Stimulated activated CD4-positive, alpha-beta T cell treated with anti-CD3 and anti-CD28 coated beads, Interleukin-12 subunit alpha, Interleukin-12 subunit beta, amount 100 ng/mL, for 48 hours (primary cell): ENCODE results near the gene MYLK.
"Not testable (repeated sequence)": the region's sequence is repeated elsewhere in the genome, so short reads cannot be mapped to it uniquely, and the experiment has no call there.

Source experiments
- DNase-seq, 3 donors: peaks; one replicate each; pipeline ENCODE4 v3.0.0-alpha.2; 2020; ENCODE audit warnings: low read depth in 2 of 3, low spot score in 1 of 3

The MYLK gene

GRCh38 chr3:123725652-123726400 lies 158.3 kb downstream of the MYLK start:
- DNase-seq = no peak

DNA sequence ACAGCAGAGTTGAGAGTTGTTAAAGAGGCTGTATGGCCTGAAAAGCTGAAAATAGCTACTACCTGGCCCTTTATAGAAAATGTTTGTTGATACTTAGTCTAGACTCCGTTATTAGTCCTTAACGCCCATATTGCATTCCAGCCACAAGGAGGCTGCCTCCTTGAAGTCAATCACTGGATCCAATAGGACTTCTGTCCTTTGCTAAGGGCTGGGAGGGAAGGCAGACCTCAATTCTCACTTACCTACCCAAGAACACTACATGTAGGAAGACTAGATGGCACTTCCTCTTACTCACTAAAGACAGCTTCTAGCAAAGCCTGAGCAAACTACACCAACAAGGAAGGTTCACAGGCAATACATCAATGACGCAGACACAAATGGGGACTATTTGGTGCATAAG lies 159.8 kb downstream of the MYLK start:
- no peak for DNase-seq

DNA sequence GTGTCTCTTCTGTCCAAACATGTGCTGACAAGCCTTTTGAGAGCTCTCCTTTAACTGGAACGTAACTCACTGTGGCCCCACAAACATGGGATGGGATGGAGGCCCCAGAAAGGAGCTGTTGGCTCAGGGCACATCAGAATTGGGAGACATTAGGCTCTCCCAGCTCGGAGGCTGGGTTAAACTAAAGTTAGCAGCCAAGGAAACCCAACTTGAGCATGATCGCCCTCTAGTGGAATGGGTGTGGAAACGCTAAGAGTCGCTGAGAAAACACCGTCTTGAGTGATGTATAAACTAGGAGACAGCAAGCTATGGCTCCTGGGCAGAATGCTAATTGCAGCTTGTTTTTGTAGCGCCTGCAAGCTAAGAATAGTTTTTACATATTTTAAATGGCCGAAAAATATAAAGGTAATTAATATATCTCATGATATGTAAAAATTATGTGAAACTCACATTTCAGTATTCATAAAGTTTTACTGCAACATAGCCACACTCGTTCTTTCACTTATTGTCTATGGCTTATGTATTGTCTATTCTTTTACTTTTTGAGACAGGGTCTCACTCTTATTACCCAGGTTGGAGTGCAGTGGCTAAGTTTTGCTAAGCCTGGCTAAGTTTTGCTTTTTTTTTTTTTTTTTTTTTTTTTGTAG lies 160.5 kb downstream of the MYLK start:
- peak; percentile 12 to 68 (median 20) for DNase-seq

- no peak for DNase-seq
These were observed 161.1 kb downstream of the MYLK start for GRCh38 chr3:123723070-123723469.

DNA sequence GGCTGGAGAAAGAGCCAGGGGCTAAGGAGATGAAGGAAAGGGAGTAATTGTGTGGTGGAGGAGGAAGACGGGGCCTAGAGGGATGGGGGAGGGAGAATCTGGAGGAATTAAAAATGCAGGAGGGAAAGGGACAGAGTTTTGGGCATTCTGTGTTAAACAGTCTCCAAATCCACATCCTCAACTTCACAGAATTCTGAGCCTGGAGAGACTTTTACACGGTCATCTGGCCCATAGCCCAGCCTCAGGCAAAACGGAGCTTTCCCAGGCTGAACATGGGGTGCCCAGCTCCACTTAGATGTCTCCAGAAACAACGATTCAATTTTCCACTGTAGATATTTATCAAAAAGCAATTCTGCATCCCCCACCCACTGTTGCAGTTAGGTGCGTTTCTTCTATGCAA lies 161.7 kb downstream of the MYLK start:
- no peak for DNase-seq

DNA sequence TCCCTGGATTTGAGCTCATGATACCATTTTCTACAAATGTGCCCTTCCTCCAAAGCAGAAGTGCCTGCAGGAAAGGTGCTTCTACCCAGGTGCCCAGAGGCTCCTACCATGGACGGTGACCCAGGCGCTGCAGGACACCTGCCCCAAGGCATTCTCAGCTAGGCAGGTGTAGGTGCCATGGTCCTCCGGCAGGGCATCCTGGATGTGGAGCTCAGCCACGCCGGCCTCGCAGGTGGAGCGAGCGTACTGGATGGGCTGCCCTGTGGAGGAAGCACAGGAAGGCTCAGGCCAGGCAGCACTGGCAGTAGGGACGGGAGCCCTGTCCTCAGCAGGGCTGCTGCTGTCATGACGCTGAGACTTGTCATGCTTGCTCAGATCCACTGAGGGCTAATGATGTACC lies 162.1 kb downstream of the MYLK start:
- DNase-seq = no peak

GRCh38 chr3:123721095-123721689 lies 162.9 kb downstream of the MYLK start:
- DNase-seq = not testable (repeated sequence)

DNA sequence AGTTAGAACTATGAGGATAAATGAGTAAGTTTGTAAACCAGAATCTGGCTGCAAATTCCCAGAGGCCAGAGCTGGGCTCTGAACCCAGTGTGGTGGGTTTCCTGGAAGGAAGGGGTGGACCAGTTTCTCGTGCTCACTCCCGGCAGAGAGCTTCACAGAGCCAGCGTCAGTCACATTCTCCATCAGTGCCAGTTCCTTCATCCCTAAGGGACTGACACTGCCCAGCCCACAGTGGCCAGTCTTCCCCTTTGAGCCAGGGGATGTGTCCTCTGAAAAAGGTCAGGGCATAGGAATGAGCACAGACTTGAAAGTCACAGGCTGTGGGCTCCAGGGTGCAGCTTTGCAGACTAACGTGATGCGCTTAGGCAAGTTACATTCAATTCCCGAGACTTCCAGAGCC lies 163.5 kb downstream of the MYLK start:
- no peak for DNase-seq

GRCh38 chr3:123719862-123720453 lies 164.2 kb downstream of the MYLK start:
- DNase-seq = no peak

GRCh38 chr3:123719061-123719756 lies 164.9 kb downstream of the MYLK start:
- peak in 2 of 3 donors; percentile 10 to 14 for DNase-seq

GRCh38 chr3:123718108-123718507 lies 166.0 kb downstream of the MYLK start:
- DNase-seq = no peak

- not testable (repeated sequence) for DNase-seq
These were observed 166.7 kb downstream of the MYLK start for GRCh38 chr3:123717451-123717850.

GRCh38 chr3:123716411-123716810 lies 167.7 kb downstream of the MYLK start:
- DNase-seq = no peak

- no peak for DNase-seq
These were observed 170.9 kb downstream of the MYLK start for GRCh38 chr3:123713211-123713610.

DNA sequence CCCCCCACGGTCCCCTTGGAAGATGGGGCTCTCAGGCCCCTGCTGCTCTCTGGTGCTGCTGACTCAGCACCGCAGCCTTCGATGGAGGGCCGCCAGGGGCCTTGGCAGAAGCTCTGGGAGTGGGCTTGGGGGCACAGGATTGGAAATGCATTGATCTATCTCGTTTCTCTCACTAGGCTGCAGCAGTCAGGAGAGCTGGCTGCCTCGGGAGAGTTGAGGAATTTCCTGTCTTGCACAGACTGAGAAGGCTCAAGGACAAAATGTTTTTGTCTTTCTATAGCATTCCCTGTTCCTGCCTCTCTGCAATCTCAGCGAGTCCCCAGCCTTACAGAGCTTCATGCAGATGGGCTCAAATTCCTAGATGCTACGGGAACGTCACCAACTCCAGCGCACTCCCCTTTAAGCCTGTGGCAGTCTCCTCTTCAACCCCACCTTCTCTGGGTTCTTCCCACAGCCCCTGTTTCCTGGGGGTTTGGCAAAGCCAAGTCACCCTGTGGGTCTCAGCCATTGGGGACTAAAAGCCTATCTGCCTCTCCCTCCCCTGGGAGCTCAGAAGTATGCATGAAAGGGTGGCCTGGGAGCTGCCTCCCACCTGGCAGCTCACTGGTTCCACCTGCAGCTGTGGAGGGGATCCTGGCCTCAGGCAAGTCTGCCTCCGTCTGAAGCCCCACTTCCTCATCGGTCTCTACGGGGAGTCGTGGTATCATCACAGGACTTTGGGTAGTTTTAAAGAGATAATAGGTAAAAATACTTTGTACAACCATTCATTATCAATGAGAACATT lies 171.9 kb downstream of the MYLK start:
- DNase-seq = no peak

GRCh38 chr3:123711356-123711755 lies 172.8 kb downstream of the MYLK start:
- no peak for DNase-seq

- DNase-seq = no peak
These were observed 175.6 kb downstream of the MYLK start for GRCh38 chr3:123708531-123708930.

- DNase-seq = not testable (repeated sequence)
These were observed 176.5 kb downstream of the MYLK start for GRCh38 chr3:123707641-123708040.

- DNase-seq = no peak
These were observed 177.3 kb downstream of the MYLK start for GRCh38 chr3:123706871-123707270.

DNA sequence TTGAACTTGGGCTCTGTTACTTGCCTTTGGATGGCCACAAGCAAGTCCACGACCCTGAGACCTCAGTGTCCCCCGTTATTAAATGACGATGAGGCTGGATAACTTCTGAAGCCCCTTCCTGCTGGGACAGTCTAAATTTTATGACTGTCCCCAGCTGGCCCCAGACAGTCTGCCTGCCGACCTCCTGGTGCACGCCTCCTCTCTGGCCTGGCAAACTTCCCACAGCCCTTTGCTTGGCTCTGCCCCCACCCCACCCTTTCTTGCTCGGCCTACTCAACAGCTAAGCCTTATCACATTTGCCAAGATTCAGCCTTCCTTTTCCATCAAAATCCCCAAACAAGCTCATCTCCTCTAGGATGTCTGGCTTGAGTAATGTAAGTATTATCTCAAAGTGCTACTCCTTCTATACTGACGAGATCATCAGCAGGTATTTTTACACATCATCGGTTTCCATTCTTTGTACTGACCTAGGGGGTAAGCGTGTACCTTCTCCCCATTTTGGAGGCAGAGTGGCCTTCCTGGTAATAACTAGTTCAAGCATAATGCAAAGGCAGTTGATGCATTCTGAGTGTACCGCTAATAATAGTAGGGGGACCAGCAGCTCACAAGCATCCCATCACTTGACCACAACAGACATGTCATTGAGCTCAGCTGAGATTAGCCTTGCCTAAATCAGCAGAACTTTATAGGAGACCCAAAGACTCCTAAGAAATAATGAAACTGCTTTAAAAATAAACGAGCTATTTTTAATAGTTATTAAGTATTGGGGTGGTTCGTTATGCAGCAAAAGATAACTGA lies 178.4 kb downstream of the MYLK start:
- DNase-seq = no peak
